ENCODE measurements around the gene KCNQ4. TPM values are rescaled to one million over a fixed set of nuclear protein-coding genes. Genes with fewer than 3 reads are reported as not detected.

The KCNQ4 gene
- total and polyA plus RNA-seq, 2 donors from 2014 or later = 0.65 to 1.2 TPM

DNA sequence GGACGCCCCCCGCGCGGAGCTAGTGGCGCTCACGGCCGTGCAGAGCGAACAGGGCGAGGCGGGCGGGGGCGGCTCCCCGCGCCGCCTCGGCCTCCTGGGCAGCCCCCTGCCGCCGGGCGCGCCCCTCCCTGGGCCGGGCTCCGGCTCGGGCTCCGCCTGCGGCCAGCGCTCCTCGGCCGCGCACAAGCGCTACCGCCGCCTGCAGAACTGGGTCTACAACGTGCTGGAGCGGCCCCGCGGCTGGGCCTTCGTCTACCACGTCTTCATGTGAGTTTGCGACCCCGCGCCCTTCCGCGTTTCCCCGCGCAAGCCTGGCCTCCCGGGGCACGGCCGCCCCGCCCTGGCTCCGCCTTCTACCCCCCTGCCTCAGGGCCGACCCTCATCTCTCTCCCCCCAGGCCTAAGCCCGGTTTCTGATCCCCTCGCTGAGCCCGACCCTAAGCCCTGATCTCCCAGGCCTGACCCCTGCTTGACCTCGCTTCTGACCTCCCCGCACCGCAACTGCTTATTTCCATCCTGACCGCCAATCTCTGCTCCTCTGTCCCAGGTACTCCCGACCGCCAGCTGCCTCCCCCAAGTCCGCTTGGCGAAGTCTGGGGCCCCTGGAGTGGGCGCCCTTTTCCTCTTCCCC is 669 bp downstream of the KCNQ4 start:
- peak in 1 of 5 donors; percentile 58 for DNase-seq
- TF ChIP-seq, protein P1, sequence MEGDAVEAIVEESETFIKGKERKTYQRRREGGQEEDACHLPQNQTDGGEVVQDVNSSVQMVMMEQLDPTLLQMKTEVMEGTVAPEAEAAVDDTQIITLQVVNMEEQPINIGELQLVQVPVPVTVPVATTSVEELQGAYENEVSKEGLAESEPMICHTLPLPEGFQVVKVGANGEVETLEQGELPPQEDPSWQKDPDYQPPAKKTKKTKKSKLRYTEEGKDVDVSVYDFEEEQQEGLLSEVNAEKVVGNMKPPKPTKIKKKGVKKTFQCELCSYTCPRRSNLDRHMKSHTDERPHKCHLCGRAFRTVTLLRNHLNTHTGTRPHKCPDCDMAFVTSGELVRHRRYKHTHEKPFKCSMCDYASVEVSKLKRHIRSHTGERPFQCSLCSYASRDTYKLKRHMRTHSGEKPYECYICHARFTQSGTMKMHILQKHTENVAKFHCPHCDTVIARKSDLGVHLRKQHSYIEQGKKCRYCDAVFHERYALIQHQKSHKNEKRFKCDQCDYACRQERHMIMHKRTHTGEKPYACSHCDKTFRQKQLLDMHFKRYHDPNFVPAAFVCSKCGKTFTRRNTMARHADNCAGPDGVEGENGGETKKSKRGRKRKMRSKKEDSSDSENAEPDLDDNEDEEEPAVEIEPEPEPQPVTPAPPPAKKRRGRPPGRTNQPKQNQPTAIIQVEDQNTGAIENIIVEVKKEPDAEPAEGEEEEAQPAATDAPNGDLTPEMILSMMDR (IDR thresholded peaks at IDR 0.05; ENCODE audit: borderline replicate concordance, extremely low read depth, insufficient read depth) = no peak
- no peak overlapping the region for H3K9ac ChIP-seq (ENCODE audit: low read length in 3 of 3)
- no peaks in the 10 kb centered on the region for H3K36me3 ChIP-seq (ENCODE audit: control insufficient read depth in 2 of 3, insufficient read depth in 3 of 3, low read length in 3 of 3)
- H3K27ac ChIP-seq (ENCODE audit: low read depth in 2 of 2, low read length in 2 of 2) = no peak overlapping the region
- H3K4me1 ChIP-seq (ENCODE audit: control insufficient read depth in 2 of 3, insufficient read depth in 2 of 3, low read depth in 1 of 3, low read length in 3 of 3) = peaks cover 0 to 9% (median 0%) of the 10 kb centered on the region in 3 donors
- no peak for FAIRE-seq
- H3K4me3 ChIP-seq (ENCODE audit: low read length in 3 of 3) = no peak overlapping the region
- H3K27me3 ChIP-seq (ENCODE audit: control insufficient read depth, insufficient read depth, low read length) = no peaks in the 10 kb centered on the region
- H3K9me3 ChIP-seq (ENCODE audit: control insufficient read depth in 2 of 3, insufficient read depth in 1 of 3, low read length in 3 of 3) = no peaks in the 10 kb centered on the region
- intact Hi-C loops (cut with DNase I) = no loop called here

GRCh38 chr1:40784771-40785151 is 1.2 kb downstream of the KCNQ4 start:
- no peaks in the 10 kb centered on the region for H3K36me3 ChIP-seq (ENCODE audit: control insufficient read depth in 2 of 3, insufficient read depth in 3 of 3, low read length in 3 of 3)
- H3K9ac ChIP-seq (ENCODE audit: low read length in 3 of 3) = no peak overlapping the region
- no peaks in the 10 kb centered on the region for H3K27me3 ChIP-seq (ENCODE audit: control insufficient read depth, insufficient read depth, low read length)
- TF ChIP-seq, protein P1 (IDR thresholded peaks at IDR 0.05; ENCODE audit: borderline replicate concordance, extremely low read depth, insufficient read depth) = no peak
- FAIRE-seq (no peak), DNase-seq (no peak)
- H3K4me3 ChIP-seq (ENCODE audit: low read length in 3 of 3) = no peak overlapping the region
- intact Hi-C loops (cut with DNase I) = no loop called here
- peaks cover 0 to 9% (median 0%) of the 10 kb centered on the region in 3 donors for H3K4me1 ChIP-seq (ENCODE audit: control insufficient read depth in 2 of 3, insufficient read depth in 2 of 3, low read depth in 1 of 3, low read length in 3 of 3)
- no peaks in the 10 kb centered on the region for H3K9me3 ChIP-seq (ENCODE audit: control insufficient read depth in 2 of 3, insufficient read depth in 1 of 3, low read length in 3 of 3)
- no peak overlapping the region for H3K27ac ChIP-seq (ENCODE audit: low read depth in 2 of 2, low read length in 2 of 2)

GRCh38 chr1:40785446-40785845 is 1.9 kb downstream of the KCNQ4 start:
- TF ChIP-seq, protein P1 (IDR thresholded peaks at IDR 0.05; ENCODE audit: borderline replicate concordance, extremely low read depth, insufficient read depth) = no peak
- Histone ChIP-seq H3K9ac (ENCODE audit: low read length in 3 of 3) (no peak overlapping the region), H3K36me3 (ENCODE audit: control insufficient read depth in 2 of 3, insufficient read depth in 3 of 3, low read length in 3 of 3) (no peaks in the 10 kb centered on the region), H3K27ac (ENCODE audit: low read depth in 2 of 2, low read length in 2 of 2) (no peak overlapping the region), H3K4me1 (ENCODE audit: control insufficient read depth in 2 of 3, insufficient read depth in 2 of 3, low read depth in 1 of 3, low read length in 3 of 3) (peaks cover 0 to 9% (median 0%) of the 10 kb centered on the region in 3 donors), H3K4me3 (ENCODE audit: low read length in 3 of 3) (no peak overlapping the region), H3K27me3 (ENCODE audit: control insufficient read depth, insufficient read depth, low read length) (no peaks in the 10 kb centered on the region), H3K9me3 (ENCODE audit: control insufficient read depth in 2 of 3, insufficient read depth in 1 of 3, low read length in 3 of 3) (no peaks in the 10 kb centered on the region)
- intact Hi-C loops (cut with DNase I) = no loop called here
- FAIRE-seq (no peak), DNase-seq (peak in 1 of 5 donors; percentile 49)

All from kidney (tissue), 14 donors.